Measurements from ENCODE around the gene ARID1B. TPM values are rescaled to one million over a fixed set of nuclear protein-coding genes. Genes with fewer than 3 reads are reported as not detected.

ARID1B gene
- total RNA-seq, 1 experiment from 2014 or later = 42.8 TPM

GRCh38 chr6:157198425-157199279 is 421.5 kb downstream of the ARID1B start:
- Histone ChIP-seq H3K9me2 (ENCODE audit: insufficient read depth) (no peaks in the 10 kb centered on the region), H3K36me3 (ENCODE audit: low read depth) (0 out of 2 replicates have a peak, but pooled peaks cover 4% of the 10 kb centered on the region), H3K4me1 (replicated peaks; ENCODE audit: insufficient read depth) (peaks cover 32% of the 10 kb centered on the region), H4K20me1 (ENCODE audit: insufficient read depth) (no peaks in the 10 kb centered on the region), H3K9me3 (ENCODE audit: insufficient read depth, low read depth) (no peaks in the 10 kb centered on the region), H3K4me2 (peak overlapping the region; percentile 34; the same call in 1 of the 2 replicates), H3K4me3 (no peak overlapping the region), H2AFZ (no peak overlapping the region), H3K79me2 (ENCODE audit: low read depth) (no peaks in the 10 kb centered on the region), H3K27me3 (ENCODE audit: insufficient read depth, low read depth) (no peaks in the 10 kb centered on the region), H3F3A (ENCODE audit: insufficient read depth, low read depth) (peaks cover 21% of the 10 kb centered on the region), H3K27ac (no peak overlapping the region)
- DNase-seq = peak; percentile 85 to 92
- no peak for TF ChIP-seq CTCF (conservative IDR thresholded peaks at IDR 0.05)
- TF ChIP-seq EZH2 (IDR thresholded peaks at IDR 0.05; ENCODE audit: low read depth) = no peak
- POLR2A ChIA-PET (ENCODE audit: unreplicated experiment) = interaction anchor here (0.6 kb wide), 1 partner anchor 20 kb away, joined by 3 read pairs; no protein-coding TSS in a partner anchor
- intact Hi-C loops (cut with micrococcal nuclease; ENCODE audit: unreplicated experiment) = loop anchor here (1.0 to 10.0 kb wide), 2 partner anchors 23 to 76 kb away; no protein-coding TSS in a partner anchor
- BruUV-seq (replicated peaks) = no TSS peak
- CTCF ChIA-PET = no interaction called here

- Histone ChIP-seq H3F3A (ENCODE audit: insufficient read depth, low read depth) (0 out of 2 replicates have a peak, but pooled peaks cover 8% of the 10 kb centered on the region), H4K20me1 (ENCODE audit: insufficient read depth) (no peaks in the 10 kb centered on the region), H3K27ac (no peak overlapping the region), H3K79me2 (ENCODE audit: low read depth) (no peaks in the 10 kb centered on the region), H3K4me1 (replicated peaks; ENCODE audit: insufficient read depth) (peaks cover 18% of the 10 kb centered on the region), H3K9me3 (ENCODE audit: insufficient read depth, low read depth) (no peaks in the 10 kb centered on the region), H2AFZ (no peak overlapping the region), H3K36me3 (ENCODE audit: low read depth) (0 out of 2 replicates have a peak, but pooled peaks cover 4% of the 10 kb centered on the region), H3K27me3 (ENCODE audit: insufficient read depth, low read depth) (no peaks in the 10 kb centered on the region), H3K4me2 (no peak overlapping the region), H3K9me2 (ENCODE audit: insufficient read depth) (no peaks in the 10 kb centered on the region), H3K4me3 (no peak overlapping the region)
- intact Hi-C loops (cut with micrococcal nuclease; ENCODE audit: unreplicated experiment) = no loop called here
- BruUV-seq (replicated peaks) = no TSS peak
- ChIA-PET CTCF (no interaction called here), POLR2A (ENCODE audit: unreplicated experiment) (no interaction called here)
- TF ChIP-seq CTCF (conservative IDR thresholded peaks at IDR 0.05) (no peak), EZH2 (IDR thresholded peaks at IDR 0.05; ENCODE audit: low read depth) (no peak)
- DNase-seq = no peak
Measured at GRCh38 chr6:157200117-157200516, 422.9 kb downstream of the ARID1B start.

- no peak for TF ChIP-seq CTCF (conservative IDR thresholded peaks at IDR 0.05)
- TF ChIP-seq EZH2 (IDR thresholded peaks at IDR 0.05; ENCODE audit: low read depth) = no peak
- POLR2A ChIA-PET (ENCODE audit: unreplicated experiment) = no interaction called here
- Histone ChIP-seq H3K9me2 (ENCODE audit: insufficient read depth) (no peaks in the 10 kb centered on the region), H3K27me3 (ENCODE audit: insufficient read depth, low read depth) (no peaks in the 10 kb centered on the region), H2AFZ (no peak overlapping the region), H3K27ac (no peak overlapping the region), H3K4me2 (no peak overlapping the region), H4K20me1 (ENCODE audit: insufficient read depth) (no peaks in the 10 kb centered on the region), H3K79me2 (ENCODE audit: low read depth) (no peaks in the 10 kb centered on the region), H3K4me1 (replicated peaks; ENCODE audit: insufficient read depth) (peaks cover 16% of the 10 kb centered on the region), H3K4me3 (no peak overlapping the region), H3K9me3 (ENCODE audit: insufficient read depth, low read depth) (no peaks in the 10 kb centered on the region), H3K36me3 (ENCODE audit: low read depth) (0 out of 2 replicates have a peak, but pooled peaks cover 4% of the 10 kb centered on the region), H3F3A (ENCODE audit: insufficient read depth, low read depth) (0 out of 2 replicates have a peak, but pooled peaks cover 7% of the 10 kb centered on the region)
- intact Hi-C loops (cut with micrococcal nuclease; ENCODE audit: unreplicated experiment) = no loop called here
- BruUV-seq (replicated peaks) = no TSS peak
- no peak for DNase-seq
- CTCF ChIA-PET = no interaction called here
Measured at GRCh38 chr6:157200611-157201010, 423.4 kb downstream of the ARID1B start.

Measured in PC-9 (cell line).